D341Med (cell line): ENCODE data around the gene ZNF208.
"Not testable (repeated sequence)": the region's sequence is repeated elsewhere in the genome, so short reads cannot be mapped to it uniquely, and the experiment has no call there.

ENCODE experiments used
- DNase-seq: peaks from one replicate; pipeline ENCODE4 v3.0.0; 2012; ENCODE audit warnings: low spot score

Gene ZNF208

GRCh38 chr19:22010437-22011143 lies at the start of gene ZNF208:
Gene ZNF208 (minus strand): TSS chr19:22010943. CDS start chr19:22010794, 149 bp downstream.
- not testable (repeated sequence) for DNase-seq

GRCh38 chr19:22052644-22053013 lies 41.9 kb upstream of the ZNF208 start:
- no peak for DNase-seq

GRCh38 chr19:22041151-22041550 lies 30.4 kb upstream of the ZNF208 start:
- DNase-seq = not testable (repeated sequence)

- no peak for DNase-seq
Observed at GRCh38 chr19:22030680-22031079, 19.9 kb upstream of the ZNF208 start.

- no peak for DNase-seq
Observed at GRCh38 chr19:22026687-22027086, 15.9 kb upstream of the ZNF208 start.

GRCh38 chr19:22025539-22025938 lies 14.8 kb upstream of the ZNF208 start:
- not testable (repeated sequence) for DNase-seq

GRCh38 chr19:21970466-21970865 lies 40.3 kb downstream of the ZNF208 start:
- DNase-seq = no peak

- peak; percentile 30 for DNase-seq
Observed at GRCh38 chr19:21947775-21948174, 63.0 kb downstream of the ZNF208 start.

GRCh38 chr19:21940684-21941083 lies 70.1 kb downstream of the ZNF208 start:
- no peak for DNase-seq

GRCh38 chr19:21934593-21934992 lies 76.2 kb downstream of the ZNF208 start:
- no peak for DNase-seq

GRCh38 chr19:21934131-21934530 lies 76.6 kb downstream of the ZNF208 start:
- DNase-seq = no peak

- no peak for DNase-seq
Observed at GRCh38 chr19:21922276-21922675, 88.5 kb downstream of the ZNF208 start.

- no peak for DNase-seq
Observed at GRCh38 chr19:21921691-21922180, 89.0 kb downstream of the ZNF208 start.

GRCh38 chr19:21915411-21915810 lies 95.3 kb downstream of the ZNF208 start:
- no peak for DNase-seq

GRCh38 chr19:21912654-21913053 lies 98.1 kb downstream of the ZNF208 start:
- DNase-seq = no peak

- no peak for DNase-seq
Observed at GRCh38 chr19:21910318-21910717, 100.4 kb downstream of the ZNF208 start.

- DNase-seq = no peak
Observed at GRCh38 chr19:21908066-21908465, 102.7 kb downstream of the ZNF208 start.

- DNase-seq = no peak
Observed at GRCh38 chr19:21907516-21907915, 103.2 kb downstream of the ZNF208 start.

GRCh38 chr19:21902571-21902970 lies 108.2 kb downstream of the ZNF208 start:
- DNase-seq = no peak

GRCh38 chr19:21901861-21902260 lies 108.9 kb downstream of the ZNF208 start:
- no peak for DNase-seq

- DNase-seq = no peak
Observed at GRCh38 chr19:21900401-21900800, 110.3 kb downstream of the ZNF208 start.

- DNase-seq = no peak
Observed at GRCh38 chr19:21891086-21891485, 119.7 kb downstream of the ZNF208 start.

GRCh38 chr19:21890017-21890416 lies 120.7 kb downstream of the ZNF208 start:
- DNase-seq = not testable (repeated sequence)

GRCh38 chr19:21885516-21885915 lies 125.2 kb downstream of the ZNF208 start:
- not testable (repeated sequence) for DNase-seq
